NOMO-1 treated with dmso at 0.1 percent for 144 hours (cell line): ENCODE measurements around the gene SPTBN1.

Experiments
- DNase-seq: peaks from one replicate; lab custom pipeline; 2025; ENCODE audit not compliant: unreplicated experiment; lab: John Stamatoyannopoulos, UW

SPTBN1 gene

GRCh38 chr2:54432251-54433015 is 23.7 kb upstream of the SPTBN1 start:
- no peak for DNase-seq

GRCh38 chr2:54434229-54434628 is 21.9 kb upstream of the SPTBN1 start:
- no peak for DNase-seq

- DNase-seq = no peak
These were observed 21.4 kb upstream of the SPTBN1 start for GRCh38 chr2:54434711-54435110.

GRCh38 chr2:54435325-54436226 is 20.6 kb upstream of the SPTBN1 start:
- no peak for DNase-seq

GRCh38 chr2:54437588-54437987 is 18.5 kb upstream of the SPTBN1 start:
- DNase-seq = no peak

GRCh38 chr2:54438271-54438670 is 17.9 kb upstream of the SPTBN1 start:
- no peak for DNase-seq

GRCh38 chr2:54439582-54439981 is 16.5 kb upstream of the SPTBN1 start:
- no peak for DNase-seq

- DNase-seq = no peak
These were observed 16.1 kb upstream of the SPTBN1 start for GRCh38 chr2:54440050-54440449.

- no peak for DNase-seq
These were observed 11.6 kb upstream of the SPTBN1 start for GRCh38 chr2:54444503-54444902.

- no peak for DNase-seq
These were observed 10.0 kb upstream of the SPTBN1 start for GRCh38 chr2:54446122-54446521.

- DNase-seq = no peak
These were observed 9.5 kb upstream of the SPTBN1 start for GRCh38 chr2:54446625-54447024.

- DNase-seq = no peak
These were observed 1.5 kb upstream of the SPTBN1 start for GRCh38 chr2:54454548-54455130.

- no peak for DNase-seq
These were observed 980 bp upstream of the SPTBN1 start for GRCh38 chr2:54455131-54455562.

- DNase-seq = no peak
These were observed 160 bp downstream of the SPTBN1 start for GRCh38 chr2:54456362-54456611.

GRCh38 chr2:54456612-54457322 is 640 bp downstream of the SPTBN1 start:
- no peak for DNase-seq

- DNase-seq = no peak
These were observed 1.3 kb downstream of the SPTBN1 start for GRCh38 chr2:54457323-54458023.

- no peak for DNase-seq
These were observed 2.9 kb downstream of the SPTBN1 start for GRCh38 chr2:54459037-54459441.

GRCh38 chr2:54461261-54461660 is 5.1 kb downstream of the SPTBN1 start:
- no peak for DNase-seq

- no peak for DNase-seq
These were observed 8.2 kb downstream of the SPTBN1 start for GRCh38 chr2:54464341-54464740.

GRCh38 chr2:54465143-54465542 is 9.0 kb downstream of the SPTBN1 start:
- no peak for DNase-seq

- no peak for DNase-seq
These were observed 10.7 kb downstream of the SPTBN1 start for GRCh38 chr2:54466870-54467269.
